ENCODE data around the gene EBF3.
A peak's percentile ranks its signal among the peaks of the same experiment; 100 is the strongest.

Gene EBF3

DNA sequence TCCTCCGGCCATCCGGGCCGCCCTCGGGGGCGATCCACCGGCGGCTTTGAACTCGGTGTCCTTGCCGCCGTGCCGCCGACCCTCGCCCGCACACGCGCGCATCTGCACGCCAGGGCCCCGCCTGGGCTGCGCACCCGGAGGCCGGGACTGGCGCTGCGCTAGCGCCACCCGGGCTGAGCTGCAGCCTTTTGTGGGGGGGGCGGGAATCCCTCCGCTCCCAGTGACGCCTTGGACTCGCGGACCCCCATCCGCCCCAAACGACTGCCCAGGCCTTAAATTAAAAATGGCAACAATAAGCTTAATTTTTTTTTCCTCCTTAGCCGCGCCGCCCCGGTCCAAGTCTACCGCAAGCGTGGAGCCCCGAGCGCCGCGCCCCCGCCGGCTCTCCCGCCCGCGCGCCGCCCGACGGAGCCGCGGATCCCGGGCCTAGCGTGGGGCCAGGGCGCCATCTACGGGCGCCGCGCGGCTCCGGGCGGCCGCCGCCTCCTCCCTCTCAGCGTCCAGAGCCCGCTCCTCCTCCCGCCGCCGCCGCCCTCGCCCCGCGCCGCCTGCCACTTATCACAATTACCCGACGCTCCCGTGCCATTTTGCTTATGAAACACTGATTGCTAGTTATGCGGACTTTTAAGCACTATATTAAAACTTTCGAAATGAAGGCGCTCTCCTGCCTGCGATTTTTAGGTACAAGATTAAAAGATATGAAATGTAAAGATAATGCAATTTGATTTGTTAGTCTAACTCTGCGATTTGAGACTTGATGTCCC, 7.5 kb upstream of the EBF3 start:
- peak; percentile 51 for DNase-seq

DNA sequence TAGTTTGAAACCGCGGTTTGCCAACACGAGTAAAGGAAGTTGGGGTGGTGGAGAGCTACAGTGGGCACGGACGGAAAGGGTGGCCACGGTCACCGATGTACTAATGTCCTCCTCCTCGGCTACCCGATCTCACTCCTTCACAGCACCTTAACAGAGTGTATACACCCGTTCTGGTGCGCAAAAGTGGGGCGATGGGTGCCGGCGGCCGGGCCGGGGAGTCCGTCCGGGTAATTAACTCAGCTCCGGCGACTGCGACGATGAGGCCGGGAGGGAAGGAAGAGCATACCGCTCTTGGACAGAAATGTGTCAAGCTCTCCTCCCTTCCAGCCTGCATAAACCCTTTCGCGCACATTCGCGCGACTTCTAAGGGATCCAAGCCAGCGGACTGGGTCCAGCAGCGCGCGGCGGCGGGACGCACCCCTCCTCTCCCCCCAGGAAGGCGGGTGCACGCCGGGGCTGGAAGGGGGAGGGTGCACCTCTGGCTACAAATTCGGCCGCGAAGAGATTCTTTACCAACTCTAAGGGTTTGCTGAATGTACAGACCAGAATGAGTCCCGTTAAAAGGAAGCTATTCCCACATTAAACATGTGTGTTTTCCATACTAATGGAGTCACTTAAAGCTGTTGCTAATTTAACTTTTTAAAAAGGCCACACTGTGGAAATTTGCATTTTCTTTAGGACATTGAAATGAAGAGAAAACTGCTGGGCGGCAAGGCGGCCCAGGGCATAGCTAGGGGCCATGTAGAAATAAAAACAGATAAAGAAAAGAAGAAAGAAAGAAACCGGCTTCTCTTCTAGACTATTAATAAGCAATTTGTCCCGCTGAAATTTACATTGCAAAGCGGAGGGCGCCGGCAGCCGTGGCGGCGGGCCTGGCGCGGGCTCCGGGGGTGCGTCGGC, 6.6 kb upstream of the EBF3 start:
- DNase-seq = no peak

DNA sequence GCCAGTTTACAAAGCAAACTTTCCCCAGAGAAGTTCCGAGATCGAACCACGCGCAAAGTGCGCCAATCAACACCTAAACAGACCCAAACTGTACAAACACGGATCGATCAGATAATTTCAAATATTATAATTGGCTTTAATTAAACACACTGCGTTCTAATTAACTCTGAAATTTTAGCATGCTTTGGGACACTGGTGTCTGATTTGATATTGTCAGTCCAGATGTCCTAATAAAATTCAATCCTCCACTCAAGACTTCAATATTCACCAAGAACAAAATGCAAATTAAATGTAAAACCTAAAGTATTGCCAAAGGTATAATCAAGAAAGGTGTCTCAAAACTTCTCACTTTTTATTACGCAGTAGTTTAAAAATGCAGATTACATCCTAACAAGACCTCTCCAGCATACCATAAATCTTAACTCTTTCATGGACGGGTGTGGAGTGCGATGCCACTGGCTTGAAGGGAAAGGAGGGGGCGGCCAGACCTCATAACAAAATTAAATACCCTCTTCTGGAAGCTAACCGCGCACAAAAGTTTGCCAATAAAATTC, 5.9 kb upstream of the EBF3 start:
- no peak for DNase-seq

DNA sequence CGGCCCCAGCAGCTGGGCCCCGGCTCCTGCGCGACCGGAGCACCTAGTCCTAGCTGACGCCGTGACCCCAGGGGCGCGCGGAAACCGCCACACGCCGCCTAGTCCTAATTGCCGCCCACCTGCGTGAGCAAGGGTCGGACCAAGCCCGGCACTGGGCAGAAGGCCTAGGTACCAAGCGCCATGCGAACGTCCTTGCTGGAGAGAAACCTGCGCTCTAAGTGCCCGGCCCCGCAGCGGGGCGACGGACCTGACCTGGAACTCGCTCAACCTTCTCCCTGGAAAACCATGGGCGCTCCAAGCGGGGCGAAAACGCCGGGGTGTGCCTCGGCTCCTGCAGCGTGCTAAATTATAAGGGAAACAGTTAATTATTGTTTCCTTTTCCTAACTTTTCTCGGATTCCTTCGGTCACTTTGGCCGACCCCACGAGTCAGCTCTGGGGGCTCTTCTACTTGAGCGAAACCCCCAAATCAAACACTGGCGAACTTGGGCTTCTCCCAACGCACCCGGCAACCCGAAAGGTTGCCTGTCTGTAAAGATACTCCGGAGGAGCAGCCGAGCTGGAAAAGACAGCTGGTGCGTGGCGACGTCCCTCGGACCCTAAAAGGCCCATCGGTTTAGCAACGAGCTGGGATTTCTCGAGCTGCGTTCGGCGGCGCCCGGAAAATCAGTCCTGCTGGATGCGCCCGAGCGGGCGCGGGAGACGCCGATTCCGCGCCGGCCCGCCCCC, 5.3 kb upstream of the EBF3 start:
- DNase-seq = no peak

DNA sequence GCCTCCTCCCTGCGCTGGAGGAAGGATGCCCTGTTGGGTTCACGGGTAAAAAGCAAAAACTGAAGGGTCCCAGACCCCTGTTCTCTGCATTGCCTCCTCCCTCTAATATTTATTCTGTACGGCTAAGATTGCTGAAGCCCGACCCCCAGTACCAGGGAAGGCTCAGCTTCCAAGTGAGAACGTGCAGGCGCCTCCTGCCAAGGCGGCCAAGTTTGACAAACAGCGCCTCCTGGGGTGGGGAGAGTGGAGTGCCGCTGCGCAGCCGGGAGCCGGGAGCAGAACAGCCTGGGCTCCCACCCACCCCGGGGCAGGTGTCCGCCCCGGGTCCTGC, 4.7 kb upstream of the EBF3 start:
- peak; percentile 35 for DNase-seq

DNA sequence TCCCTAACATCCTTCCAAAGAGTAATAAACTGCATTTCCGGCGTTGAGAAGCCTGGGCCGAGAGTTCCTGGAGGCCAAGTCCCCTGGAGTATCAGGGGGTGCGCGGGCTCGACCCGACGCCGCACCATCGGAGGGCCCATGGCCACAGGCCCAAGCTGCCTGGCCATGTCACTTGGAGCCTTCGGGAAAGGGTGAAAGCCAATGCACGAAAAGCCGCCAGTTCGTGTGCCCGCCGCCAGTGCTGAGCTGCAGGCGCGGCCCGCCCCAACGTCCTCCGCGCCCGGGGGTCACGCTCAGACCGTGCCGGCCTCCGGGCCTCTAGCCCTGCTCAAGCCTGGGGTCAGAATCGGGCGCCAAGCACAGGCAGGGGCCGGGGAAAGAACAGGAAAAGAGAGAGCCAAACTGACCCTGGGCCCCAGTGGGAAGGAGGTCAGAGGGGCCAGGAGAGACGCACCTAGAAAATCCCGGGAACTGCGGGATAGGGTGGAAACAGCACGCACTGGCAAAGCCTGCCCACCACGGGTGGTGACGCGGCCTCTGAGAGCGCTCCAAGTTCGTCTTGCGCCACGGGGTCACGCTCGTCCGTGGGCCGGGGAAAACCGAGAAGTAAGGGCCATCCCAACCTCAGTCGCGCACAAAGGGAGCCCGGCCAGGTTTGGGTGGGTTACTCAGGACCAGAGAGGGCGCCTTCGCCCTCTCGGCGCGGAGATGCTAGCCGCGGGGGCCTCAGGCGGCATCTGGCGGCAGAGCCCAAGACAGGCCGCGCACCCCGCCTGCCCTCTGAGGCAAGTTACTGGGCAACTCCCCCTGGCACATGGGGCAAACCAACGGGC, 4.2 kb upstream of the EBF3 start:
- DNase-seq = no peak

DNA sequence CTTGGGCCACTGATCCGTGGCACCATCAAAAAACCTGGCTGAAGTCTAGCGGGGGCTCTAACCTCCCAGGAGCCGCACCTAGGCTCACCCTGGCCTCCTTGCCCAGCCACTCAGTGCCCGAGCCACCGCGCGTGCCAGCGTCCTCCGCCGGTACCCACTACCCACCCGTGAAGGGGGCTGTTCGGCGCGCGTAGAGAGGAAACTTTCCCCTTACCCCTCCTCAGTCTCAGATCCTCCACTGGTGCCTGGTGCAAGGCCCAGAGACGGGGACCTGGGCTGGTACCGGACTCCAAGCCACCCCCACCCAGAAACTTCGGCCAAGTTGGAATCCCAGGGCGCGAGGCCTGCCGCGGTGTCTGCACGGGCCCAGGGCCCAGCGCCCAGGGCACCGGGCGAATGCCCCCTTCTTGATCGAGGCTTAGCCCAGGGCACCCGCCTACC, 3.5 kb upstream of the EBF3 start:
- no peak for DNase-seq

DNA sequence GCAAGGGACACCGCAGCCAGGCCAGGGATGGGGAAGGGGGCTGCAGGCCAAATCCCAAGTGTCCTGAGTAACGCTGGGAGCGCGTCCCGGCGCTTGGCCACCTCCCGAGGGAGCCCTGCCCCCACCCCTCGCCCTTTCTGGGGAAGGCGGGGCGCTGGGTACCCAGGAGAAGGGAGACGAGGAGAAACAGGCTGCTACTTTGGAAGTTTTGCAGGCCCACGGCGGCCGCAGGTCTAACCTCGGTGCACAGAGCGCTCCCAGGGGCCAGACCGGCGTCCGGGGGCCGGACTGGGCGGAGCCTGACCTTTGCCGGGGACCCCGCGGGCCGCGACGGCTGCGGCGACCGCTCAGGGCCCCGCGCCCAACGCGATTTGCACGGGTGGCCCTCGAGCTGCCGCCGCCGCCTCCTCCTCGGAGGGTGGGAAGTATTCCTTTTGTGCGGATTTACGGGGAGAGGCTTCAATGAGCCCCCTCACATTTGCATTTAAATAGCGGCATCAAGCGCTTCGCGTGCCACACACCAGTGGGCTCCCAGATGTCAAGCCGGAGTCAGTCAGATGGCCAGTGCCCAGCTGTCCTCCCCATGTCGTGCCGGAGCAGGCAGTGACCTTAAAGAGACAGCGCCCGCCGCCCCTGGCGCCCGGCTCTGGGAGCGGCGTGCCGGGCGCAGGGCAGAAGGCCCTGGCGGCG, 3.0 kb upstream of the EBF3 start:
- DNase-seq = no peak

DNA sequence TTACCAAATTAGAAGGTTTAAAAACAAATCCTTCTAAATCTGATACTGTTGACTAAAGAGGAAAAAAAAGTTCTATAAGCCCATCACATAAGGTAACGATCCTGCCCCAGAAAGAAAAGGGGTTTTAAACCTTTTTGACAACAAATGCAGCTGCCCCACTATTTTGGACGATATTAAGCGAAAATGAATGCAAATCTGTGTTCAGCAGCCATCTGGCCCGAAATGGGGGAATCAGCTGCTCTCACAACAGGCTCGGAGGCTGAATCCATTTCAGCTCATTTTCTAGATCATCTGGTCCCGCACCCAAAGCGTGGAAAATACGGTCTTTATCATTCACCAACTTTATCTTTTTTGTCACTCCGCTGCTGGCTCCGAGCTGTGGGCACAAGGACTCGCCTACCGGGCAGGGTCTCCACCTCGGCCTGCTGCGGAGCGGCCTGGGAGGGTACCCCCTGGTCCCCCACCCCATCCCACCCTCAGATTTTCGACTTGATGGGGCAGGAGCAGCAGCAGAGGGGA, 2.4 kb upstream of the EBF3 start:
- DNase-seq = no peak

DNA sequence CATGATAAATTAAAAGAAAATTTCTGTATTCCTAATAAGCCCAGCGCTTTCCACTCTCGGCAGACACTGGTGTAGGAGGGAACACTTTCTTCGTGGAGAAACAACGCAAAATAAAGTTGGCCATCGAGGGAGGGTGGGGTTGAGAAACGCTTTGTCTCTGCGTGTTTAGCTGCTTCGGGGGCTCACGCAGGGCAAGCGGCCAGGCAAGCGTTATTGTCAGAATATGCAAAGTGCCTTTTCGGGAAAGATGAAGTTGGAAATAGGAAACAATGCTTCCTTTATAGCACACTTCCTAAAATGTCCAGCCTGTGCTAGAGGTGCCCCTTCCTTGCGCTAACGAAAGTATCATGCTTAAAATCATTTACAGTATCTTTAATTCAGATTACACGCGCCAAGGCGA, 1.9 kb upstream of the EBF3 start:
- no peak for DNase-seq

DNA sequence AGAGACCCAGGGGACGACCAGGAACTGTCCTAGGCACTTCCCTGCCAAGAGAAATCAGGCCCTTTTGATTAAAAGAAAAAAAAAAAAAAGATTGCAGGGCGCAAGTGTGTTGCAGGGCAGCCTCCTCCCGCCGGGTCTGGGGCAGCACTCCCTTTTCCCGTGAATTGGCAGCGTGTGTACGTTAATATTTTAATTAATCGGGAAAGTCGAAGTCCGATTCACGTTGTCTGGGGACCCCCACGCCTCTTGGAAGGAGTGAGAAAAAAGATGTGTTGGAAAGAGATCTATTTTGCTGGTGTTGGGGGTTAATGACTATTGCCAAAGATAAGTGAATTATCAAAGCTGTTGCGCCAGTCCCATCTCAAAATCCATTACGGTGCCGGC, 1.3 kb upstream of the EBF3 start:
- no peak for DNase-seq

DNA sequence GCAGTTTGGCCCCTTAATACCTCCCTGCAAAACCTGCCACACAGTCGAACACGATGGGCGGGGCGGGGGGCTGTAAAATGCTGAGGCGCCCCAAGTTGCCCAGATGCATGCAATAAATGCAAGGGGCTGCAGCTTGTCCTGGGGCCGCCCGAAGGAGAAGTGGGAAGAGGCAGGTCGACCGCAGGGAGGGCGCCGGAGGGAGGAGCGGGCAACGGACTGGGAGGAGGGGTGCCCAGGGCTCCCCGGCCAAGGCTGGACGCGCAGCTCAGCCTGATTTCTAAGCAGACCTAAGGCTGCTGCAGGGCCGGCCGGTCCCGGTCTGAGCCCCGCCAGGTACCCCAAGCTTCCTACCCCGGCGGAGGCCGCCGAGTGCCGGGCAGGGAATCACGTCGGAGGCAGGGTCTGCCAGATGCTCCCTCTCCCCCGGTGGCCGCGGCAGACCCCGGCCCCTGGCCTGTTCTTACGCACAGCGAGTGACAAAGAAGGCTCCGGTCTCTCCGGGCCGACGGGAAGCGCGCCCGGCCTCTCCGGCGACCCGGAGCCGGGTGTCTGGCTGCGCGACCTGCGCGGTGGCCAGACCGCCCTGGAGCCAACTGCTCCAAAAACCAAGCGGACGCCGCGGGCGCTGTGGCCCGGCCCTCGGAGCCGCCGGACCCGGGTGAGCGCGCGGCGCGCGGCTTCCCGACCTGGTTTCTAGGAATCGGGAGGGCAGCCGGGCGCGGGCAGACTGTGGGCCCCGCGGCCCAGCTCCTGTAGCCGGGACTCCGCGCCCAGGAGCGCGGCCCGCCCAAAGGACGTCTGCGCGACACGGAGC, 744 bp upstream of the EBF3 start:
- no peak for DNase-seq

DNA sequence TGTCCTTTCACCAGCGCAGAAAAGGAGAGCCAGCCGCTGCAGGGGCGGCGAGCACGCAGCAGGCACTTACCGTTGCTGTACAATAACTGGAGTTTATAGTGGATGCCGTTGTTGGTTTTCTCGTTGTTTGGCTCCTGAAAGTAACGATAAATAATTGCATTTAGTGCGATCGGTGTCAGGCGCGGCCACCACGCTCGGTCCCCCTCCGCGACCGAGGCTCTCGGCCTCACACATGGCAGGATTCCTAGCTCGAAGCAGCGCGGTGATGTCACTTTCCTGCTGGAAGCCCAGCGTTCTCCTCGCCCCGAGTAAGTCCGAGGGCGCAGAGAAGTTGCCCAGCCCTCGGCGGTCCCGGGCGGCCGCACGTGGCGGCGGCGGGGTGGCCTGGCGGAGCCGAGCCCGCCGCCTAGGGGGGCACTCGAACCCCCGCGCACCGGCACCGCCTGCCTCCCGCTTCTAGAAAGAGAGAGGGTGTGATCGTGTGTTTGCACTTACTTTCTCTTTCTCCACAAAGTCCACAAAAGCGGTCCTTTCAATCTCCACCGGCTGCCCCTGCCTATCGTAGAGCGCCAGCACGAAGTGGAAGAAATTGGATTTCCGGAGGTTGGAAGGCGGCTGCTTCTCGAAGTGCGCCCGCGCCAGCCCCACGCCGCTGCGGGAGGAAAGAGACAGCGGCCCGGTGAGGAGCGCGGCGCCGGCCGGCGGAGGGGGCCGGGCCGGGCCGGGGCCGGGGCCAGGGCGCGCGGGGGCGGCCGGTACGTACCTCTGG, 1.0 kb downstream of the EBF3 start:
- peak; percentile 33 for DNase-seq

DNA sequence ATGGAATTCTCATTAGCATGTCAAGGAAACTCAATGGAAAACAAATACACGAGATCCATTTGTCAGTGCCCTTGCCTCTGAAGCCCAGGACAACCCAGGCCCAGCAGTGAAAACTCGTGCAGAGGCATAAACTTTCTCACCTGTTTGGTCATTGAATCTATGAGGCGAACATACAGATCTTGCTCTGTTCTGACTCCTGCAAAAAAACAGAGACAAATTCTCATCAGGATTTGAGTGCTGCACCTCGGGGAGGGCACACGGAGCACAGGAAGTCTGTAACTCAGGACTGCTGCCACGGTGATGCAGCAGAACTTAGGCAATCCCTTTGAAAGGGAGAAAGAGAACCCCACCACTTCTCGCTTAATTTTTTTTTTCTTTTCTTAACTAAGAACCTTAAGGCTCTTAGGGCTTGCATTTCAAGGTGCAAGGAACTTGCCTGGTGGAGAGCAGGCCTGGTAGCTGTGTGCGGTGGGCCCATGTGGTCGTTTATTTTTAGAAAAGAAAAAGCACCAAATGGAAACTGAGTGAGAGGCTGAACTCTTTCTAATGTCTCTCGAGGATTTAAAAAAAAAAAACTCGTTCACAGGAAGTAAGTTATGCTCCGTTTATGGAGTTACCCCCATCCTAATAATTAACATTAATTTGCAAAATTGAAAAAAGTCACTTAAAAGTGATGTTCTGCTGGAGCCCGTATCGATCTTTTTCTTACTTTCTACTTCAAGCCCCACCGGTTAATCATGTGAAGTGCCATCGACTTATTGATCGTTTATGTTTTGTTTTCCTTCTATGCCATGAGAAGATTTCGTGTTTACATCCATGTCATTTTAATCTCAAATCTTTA, 1.8 kb downstream of the EBF3 start:
- no peak for DNase-seq

DNA sequence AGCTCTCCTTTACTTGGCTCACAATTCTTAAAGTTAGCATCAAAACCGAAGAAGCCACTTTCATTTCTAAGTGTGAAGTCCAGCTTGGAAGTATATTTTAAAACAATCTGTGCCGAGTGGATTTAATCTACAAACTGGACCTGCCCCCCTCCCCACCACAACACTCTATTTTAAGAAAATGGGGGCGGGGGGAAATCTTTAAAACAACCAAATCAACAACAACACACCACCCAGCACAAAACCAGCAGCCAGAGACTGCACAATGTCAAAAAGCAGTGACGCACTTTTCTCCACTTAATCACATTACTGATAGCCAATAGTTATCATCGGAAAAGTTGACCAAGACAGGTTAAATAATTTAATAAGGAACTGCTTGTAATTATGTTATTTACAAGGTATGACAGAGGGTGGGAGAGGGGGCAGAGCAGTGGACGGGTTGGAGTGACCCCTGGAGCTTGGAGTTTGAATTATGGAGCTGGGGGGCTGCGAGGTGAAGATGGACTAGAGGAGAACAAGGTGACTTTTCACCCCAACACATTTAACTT, 2.8 kb downstream of the EBF3 start:
- DNase-seq = no peak

DNA sequence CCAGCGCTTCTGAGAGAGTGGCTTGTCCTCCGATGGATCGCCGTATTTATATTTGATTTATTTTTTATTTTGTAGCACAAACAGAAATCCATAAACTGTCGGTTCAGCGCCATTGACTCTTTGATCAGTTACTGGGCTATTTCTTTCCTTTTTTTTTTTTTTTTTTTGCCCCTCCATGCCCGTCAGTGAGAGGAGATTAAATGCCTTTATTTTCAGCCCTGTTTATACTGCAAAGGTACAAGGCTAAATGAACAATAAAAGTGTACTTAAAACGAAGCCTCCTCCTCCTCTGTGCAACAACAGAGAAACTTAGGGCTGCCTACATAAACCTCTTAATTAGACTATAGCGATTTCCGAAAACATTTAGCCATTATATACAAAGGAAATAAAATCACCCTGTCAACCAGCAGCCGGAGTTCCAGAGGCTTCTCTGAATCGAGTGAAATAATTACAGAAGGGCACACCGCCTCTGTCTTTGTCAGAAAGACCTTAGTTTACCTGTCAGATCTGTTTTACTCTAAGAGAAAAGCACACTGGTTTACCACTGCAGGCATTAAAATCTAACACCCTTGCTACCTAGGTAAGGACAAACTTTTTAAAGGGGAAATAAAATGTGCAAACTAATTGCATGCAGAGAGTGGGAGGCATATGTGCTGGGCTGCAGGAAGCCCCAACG, 3.5 kb downstream of the EBF3 start:
- DNase-seq = no peak

Measured in fibroblast of skin of abdomen (primary cell).